Measurements from ENCODE around the gene WWC1.
A peak's percentile ranks its signal among the peaks of the same experiment; 100 is the strongest.
"Not testable (repeated sequence)": the region's sequence is repeated elsewhere in the genome, so short reads cannot be mapped to it uniquely, and the experiment has no call there.

Gene WWC1

DNA sequence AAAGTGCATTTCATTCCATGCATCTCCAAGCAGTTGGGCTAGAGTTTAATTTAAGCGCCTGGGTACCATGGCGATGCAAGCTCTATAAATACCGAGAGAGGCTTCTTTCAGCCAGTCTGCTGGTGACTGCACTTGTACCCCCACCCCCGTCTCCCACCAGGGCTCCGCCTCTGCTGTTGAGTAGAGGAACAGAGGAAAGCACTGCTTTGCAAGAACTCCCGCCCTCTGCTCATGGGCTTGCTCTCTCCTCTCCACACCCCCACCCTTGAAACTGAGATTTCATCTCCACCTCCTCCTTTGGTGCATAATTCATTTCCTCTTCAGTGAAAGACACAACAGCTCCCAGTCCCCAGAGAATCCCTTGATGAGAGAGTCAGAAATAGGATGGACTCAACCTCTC lies 5.1 kb upstream of the WWC1 start:
- no peak for DNase-seq (ENCODE audit: low read depth in 1 of 2, low spot score in 1 of 2)

DNA sequence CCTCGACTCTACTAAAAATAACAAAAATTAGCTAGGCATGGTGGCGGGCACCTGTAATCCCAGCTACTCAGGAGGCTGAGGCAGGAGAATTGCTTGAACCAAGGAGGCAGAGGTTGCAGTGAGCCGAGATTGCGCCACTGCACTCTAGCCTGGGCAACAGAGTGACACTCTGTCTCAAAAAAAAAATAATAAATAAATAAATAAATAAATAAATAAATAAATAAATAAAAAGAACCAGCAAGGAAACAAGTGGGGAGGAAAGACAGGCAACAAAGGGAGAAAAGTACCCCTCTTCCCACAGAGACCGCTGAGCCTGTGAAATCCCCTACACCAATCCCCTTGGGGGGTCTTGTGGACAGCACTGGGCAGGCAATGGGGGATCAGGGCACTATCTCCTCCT lies 4.6 kb upstream of the WWC1 start:
- not testable (repeated sequence) for DNase-seq (ENCODE audit: low read depth in 1 of 2, low spot score in 1 of 2)

DNA sequence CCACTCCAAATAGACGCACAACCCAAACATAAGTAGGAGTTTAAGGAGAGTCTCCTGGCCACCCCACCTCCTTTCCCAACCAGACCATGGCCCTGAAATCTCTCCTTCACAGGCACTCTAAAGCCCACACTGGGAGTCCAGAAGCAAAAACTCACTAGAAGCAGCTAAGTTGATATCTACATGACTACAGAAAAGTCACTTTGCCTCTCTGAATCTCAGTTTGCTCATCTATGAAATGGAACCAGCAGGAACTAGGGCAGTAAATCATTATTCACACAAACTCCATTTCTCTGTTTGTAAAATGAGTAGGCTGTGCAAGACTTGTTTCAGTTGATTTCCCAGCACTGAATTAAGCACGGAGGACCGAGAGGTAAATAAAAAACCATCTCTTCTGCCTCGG lies 4.1 kb upstream of the WWC1 start:
- DNase-seq (ENCODE audit: low read depth in 1 of 2, low spot score in 1 of 2), result no peak

DNA sequence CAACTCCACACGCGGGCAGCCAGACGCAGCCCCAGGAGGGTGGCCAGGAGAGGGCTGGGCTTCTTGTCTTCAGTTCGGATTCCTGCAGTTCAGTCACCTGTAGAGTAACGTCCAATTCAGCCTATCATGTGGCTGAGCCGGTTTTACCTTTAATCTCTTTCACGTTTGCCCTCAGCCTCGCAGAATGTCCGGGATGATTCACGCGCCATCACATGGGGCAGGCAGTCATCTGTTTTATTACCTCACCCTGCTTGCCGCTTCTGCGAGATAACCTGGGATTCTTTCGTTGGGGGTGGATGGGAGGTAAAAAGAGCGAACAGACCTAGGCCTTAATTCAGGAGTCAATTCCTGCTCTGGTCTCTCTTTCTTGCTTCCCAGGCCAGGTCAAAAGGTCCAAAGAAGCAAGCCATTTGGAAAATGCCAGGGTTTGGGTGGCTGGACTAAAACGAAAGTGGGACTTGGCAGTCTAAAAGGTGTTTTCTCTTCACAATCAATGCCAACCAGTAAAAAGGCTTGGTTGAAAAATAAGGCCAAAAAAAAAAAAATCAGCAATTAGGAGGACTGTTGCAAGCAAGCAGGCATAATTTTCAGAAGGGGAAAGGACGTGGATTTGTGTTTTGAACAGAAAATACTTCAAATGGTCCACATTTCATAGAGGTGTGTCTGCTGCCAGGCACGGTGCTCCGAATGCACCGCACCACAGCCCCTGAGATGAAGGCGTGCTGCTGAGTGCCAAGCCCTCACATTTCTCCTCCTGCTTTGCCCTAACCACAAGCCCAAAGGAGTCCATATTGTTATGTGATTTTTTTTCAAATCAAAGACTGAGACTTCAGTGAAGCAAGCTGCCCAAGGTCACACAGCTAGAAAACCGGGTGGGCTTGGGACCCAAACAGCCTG lies 2.8 kb upstream of the WWC1 start:
- DNase-seq (ENCODE audit: low read depth in 1 of 2, low spot score in 1 of 2), result no peak

DNA sequence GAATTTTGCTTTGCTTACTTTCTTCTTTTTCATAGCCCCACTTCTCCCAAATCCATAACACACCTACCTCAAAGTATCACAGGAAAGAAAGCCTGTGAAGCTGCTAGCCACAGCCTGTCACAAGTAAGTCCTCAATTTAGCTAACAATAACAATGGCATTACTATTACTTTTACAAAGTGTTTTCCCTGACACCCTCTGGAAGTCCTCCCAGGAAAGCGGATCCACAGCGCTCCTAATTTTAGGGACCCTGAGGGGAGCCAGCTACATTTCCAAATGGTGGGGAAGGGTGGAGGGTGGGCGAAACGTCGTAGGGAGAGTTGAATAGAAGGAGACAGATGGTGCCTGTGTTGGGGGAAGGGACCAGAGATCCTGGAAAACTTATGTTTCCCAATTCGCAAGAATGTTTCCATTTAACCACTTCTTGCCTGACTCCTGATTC lies 523 bp upstream of the WWC1 start:
- DNase-seq (ENCODE audit: low read depth in 1 of 2, low spot score in 1 of 2), result no peak

DNA sequence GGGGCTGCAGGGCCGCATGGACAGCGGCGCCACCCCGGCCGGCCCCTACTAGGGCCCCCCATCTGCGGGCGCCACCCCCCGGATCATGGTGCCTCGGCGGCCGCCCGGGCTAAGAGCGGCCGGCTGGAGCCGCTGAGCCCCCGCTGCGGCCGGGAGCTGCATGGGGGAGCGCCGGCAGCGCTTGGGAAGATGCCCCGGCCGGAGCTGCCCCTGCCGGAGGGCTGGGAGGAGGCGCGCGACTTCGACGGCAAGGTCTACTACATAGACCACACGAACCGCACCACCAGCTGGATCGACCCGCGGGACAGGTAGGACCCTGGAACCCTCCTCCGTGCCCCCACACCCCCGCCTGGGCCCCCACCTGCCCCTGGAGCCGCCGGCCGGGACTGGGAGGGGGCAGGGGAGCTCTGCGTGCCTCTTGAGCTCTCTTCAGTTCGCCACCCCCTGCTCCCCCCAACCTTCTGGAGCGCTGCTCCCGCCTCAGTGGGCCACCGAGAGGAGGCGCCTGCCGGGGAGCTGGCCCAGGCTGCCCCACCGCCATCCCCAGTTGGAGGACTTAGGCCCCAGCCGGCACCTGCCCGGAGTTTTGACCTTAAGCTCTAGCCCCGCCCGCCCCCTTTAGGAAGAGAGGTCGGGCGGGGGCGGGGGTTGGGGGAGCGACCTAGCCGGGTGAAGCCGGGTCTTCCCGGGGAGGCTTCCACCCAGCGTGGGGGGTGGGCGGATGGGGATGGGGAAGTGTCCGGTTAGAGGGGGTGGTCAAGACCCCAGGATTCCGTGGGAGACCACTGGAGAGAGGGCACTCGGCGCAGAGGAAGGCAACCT lies 730 bp downstream of the WWC1 start:
- DNase-seq (ENCODE audit: low read depth in 1 of 2, low spot score in 1 of 2), result peak in 1 of 2 donors; percentile 5

DNA sequence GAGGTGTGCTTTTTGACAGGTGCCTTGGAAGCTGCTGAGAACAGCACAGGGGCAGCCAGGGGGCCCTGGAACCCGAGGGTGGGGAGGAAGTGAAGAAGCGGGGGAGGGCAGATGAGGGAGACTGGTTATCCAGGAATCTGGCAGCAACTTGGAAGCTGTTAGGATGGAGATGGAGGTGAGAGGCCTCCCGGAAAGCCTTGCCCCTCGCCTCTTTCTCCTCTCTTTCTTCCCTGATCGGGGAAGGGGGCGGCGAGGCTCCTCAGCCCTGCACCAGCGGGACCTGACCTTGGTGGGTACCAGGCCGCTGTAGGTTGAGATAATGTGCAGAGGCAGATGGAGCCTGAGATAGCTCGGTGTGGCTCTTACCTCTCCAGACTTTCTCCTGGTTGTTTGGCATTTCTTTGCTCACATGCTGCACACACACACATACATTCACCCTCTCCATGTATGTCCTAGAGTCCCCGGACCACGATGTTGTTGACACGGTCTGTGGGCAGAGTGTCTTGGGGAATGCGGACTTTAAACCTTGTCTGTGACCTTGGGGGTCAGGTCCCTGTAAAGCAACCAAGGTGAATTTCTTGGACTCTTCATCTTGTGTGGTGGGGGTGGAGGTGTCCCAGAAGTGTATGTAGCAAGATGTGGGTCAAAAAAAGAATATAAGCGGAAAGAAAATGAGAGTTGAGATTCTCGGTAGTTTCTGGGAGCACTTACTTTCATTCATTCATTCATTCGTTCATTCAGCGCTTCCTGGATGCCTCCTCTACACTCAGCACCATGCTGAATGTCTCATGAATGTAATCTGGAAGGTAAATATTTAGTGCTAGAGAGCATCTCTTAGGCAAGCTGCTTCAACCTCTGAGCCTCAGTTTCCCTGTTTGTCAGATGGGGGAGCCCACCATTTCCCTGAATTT lies 1.6 kb downstream of the WWC1 start:
- DNase-seq (ENCODE audit: low read depth in 1 of 2, low spot score in 1 of 2), result no peak

DNA sequence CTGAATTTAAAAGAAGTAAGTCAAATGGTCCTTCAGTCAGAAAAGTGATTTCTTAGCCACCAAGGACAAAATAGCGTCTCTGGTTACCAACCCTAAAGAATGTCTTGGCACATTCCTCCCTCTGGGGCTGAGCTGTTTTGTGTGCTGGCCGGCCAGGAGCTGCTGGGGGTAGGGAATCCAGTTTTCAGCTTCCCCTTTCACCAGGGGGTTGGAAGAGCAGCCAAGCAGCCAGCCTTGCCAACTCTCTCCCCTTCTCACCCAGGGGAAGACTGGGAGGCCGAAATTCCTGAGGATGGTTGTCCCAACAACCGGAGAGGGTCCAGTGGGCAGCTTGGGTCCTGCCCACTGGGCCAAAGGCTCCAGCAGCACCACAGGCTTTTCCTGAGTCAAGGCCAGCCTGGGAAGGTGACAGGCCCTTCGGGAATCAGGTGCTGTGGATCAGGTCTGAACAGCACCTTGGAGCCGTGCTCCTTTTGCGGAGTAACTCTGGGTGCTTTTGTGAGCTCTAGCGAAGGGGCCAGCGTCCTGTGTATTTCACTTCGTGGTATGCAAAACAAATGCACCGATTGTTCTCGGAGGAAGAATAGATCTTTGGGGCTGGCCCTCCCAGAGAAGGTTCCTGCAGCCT lies 4.2 kb downstream of the WWC1 start:
- DNase-seq (ENCODE audit: low read depth in 1 of 2, low spot score in 1 of 2), result no peak

DNA sequence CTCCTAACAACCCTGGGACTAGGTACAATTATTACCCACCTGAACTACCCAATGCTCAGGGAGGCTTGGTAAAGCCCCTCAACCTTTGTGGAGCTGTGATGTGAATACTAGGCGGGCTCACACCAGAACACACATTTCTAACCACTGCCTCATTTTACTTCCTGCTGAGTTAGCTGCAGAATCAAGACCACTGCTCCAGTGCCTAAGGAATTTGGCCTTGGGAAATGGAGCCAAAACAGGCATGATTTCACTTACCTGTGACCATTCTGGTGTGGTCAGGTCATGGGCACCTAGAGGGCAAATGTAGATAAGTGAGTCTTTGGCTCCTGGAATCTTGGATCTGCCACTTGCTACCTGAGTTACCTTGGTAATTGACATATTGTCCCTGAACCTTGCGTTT lies 5.2 kb downstream of the WWC1 start:
- DNase-seq (ENCODE audit: low read depth in 1 of 2, low spot score in 1 of 2), result no peak

DNA sequence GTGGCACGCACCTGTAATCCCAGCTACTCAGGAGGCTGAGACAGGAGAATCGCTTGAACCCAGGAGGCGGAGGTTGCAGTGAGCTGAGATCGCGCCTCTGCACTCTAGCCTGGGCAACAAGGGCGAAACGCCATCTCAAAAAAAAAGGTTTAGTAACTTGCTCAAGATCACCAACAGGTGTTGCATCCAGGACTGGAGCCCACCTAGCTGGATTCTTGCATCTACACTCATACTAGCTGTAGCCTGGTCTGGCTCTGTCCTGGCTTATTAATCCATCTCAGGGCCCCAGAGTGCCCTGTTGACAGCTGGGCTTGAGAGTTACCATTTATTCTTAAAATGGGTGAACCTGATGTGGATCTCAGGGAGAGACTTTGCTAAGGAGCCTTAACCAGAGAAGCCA lies 7.5 kb downstream of the WWC1 start:
- no peak for DNase-seq (ENCODE audit: low read depth in 1 of 2, low spot score in 1 of 2)

DNA sequence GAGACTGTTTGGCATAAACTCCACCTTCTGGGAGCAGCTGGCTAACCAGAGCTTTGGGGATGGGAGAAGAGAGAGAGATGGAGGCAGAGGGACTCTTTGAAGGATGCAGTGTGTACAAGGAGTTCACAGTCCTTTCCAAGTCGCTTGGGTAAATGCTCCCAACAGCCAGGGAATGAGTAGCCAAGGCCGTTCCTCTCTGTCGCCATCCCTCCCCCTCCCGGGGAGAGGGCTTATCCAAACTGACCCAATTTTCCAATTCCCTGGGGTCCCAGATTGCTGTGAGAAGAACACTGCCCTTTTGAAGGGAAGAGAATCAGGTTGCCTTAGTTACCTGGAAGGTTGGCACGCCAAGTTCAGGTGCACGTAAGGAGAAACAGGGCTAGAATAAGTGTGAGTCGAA lies 7.9 kb downstream of the WWC1 start:
- no peak for DNase-seq (ENCODE audit: low read depth in 1 of 2, low spot score in 1 of 2)

DNA sequence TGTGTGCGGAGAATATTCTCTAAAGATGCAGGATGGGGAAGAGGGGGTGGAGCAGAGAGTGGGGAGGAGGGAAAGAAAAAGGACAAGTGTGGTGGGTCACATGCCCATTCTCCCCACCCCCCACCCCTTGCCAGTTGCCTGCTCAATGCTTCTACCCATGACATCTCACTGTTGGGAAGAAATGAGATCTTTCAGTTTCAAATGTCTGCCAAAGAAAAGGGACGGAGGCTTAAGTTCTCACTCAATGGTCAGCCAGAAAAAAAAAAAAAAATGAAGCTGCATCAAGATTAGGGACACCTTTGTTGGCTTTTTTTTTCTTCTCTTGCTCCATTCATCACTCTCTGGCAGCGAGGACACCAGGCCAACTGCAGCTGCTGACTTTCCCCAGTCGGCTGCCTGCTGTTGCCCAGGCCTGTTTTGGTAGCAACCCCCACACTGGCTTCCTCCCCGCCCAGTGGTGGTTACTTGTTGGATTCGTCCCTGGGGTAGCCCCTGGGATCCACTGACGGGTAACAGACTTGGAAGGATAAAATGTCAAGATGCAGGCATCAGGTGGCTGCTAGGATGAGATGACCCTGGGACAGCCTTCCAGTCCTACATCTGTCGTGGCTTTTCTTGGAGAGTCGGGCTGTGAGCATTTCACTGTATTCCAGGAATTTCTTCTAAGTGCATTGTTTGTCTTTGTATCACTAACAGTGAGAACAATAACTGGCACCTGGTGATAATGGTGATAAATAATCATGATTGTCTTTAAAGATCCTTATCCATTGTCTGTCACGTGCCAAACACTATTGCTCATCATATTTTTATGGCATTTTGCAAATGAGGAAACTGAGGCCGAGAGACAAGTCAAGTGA lies 9.1 kb downstream of the WWC1 start:
- DNase-seq (ENCODE audit: low read depth in 1 of 2, low spot score in 1 of 2), result no peak

DNA sequence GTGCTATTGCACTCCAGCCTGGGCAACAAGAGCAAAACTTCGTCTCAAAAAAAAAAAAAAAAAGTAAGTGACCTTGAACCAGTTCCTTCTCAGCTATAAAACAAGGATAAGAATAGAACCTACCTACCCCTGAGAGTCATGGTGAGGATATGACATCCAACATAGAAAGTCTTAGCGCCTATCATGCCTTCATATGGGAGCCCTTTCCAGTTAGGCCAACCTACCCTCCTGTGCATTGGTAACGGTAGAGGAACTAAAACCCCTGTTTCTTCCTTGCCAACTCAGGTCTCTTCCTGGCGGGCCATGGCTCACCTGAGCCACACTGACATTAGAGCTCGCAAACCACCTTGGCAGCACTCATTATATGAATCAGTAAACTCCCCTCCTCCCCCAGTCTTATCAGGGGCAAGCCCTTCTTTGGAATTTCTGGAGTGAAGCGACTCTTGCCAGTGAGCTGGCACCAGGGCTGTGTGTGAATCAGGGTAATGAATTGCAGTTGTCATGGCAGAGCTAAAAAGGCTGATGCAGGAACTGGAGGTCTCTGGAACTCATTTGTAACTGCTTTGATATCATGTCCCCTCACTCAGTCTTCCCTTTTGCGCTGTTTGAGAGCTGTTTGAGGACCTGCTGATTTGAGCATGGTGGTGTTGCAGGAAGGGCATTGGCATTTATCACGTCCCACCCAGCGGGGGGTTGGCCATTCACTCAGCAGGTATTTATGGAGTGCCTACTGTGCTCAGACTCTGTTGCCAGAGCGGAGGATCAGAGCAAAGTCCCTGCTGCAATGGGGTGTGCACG lies 10.3 kb downstream of the WWC1 start:
- no peak for DNase-seq (ENCODE audit: low read depth in 1 of 2, low spot score in 1 of 2)

DNA sequence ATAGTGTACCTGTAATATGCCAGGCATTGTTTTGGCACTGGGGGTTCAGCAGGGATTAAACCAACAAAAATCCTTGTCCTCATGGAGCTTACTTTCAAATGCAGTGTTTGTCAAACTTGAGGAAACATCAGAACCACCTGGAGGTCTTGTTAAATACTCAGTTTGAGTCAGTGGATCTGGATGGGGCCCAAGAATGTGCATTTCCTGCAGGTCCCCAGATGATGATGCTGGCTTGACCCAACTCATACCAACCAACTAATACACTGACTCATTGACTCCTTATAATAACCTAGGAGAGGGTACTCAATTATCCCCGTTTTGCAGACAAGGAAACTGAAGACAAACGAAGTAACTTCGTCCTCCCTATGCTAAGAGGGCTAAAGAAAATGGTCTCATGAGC lies 11.3 kb downstream of the WWC1 start:
- DNase-seq (ENCODE audit: low read depth in 1 of 2, low spot score in 1 of 2), result no peak

DNA sequence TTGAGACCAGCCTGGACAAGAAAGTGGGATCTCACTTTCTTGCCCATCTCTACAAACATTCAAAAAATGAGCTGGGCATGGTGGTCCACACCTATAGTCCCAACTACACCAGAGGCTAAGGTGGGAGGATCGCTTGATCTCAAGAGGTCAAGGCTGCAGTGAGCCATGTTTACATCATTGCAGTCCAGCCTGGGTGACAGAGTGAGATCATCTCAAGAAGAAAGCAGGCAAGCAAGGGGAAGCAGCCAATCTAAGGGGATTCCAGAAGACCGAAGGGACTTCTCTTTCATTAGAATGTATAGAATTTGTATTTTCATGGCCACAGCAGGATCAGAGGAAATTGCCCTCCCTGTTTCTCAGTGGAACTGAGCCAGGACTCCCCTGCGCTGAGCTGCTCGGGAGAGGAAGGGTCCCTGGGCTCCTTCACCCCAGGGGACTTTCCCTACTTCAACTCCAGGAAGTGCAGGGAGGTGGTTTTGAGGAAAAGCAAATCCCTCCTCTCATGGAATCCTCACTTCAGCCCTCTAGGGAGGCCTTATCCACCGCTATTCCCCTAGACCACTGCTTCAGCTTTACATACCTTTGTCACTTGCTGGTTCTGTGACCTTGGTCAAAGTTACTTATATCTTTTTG lies 12.1 kb downstream of the WWC1 start:
- no peak for DNase-seq (ENCODE audit: low read depth in 1 of 2, low spot score in 1 of 2)

DNA sequence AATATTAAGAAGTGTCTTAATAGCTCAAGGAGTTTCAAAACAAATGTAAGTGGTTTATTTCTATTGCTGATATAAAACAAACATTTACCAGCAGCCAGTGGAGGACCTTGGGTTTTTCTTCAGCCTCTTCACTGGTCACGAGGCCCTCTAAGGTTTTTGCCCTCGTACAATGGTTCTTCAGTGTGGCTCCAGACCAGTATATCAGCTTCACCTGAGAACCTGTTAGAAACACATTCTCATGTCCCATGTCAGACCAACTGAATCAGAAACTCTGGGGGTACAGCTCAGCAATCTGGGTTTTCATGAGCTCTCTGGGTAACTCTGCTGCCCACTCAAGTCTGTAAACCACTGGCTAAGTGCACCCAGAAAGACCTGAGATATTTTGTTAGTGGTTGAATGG lies 12.9 kb downstream of the WWC1 start:
- DNase-seq (ENCODE audit: low read depth in 1 of 2, low spot score in 1 of 2), result no peak

DNA sequence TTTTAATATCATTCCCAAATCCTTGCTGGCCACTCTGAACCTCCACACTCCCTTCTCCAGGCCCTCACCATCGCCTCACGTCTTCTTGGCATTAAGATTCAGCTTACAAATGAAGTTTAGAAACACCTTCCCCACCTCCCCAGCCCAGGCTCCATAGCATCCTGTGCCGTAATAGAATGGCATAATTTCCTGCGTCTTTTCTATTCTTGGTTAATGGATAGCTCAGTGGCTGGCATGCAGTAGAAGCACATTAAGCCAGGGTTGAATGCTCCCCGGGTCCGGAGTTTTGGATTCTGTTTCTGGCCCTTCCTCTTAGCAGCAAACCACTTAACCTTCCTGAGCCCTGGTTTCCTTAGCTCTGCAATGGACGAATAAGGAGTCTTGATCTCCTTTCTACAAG lies 13.8 kb downstream of the WWC1 start:
- DNase-seq (ENCODE audit: low read depth in 1 of 2, low spot score in 1 of 2), result no peak

DNA sequence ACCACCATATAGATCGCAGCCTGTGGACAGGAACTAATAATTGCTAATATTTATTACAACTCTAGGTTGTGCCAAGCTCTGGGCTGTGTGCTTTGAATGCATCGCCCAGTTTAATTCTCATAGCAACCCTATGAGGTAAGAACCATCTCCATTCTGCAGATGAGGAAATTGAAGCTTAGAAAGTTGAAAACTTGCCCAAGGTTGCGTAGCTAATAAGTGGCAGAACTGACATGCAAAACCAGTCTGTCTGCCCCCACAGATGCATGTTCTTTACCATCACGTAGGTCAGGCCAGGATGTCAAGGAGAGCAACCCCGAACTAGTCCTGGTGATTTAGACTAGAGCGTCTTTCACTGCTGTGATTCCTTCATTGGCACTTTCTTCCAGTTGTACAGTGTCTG lies 15.6 kb downstream of the WWC1 start:
- DNase-seq (ENCODE audit: low read depth in 1 of 2, low spot score in 1 of 2), result no peak

Data from activated T-helper 1 cell treated with anti-CD3 and anti-CD28 coated beads, Interleukin-2, amount 50 U/mL, for 16 hours (primary cell).